Stimulated activated CD8-positive, alpha-beta memory T cell treated with anti-CD3 and anti-CD28 coated beads, Interleukin-4, amount 100 ng/mL, for 24 hours (primary cell): ENCODE results near the gene HSPG2.
"Not testable (repeated sequence)": the region's sequence is repeated elsewhere in the genome, so short reads cannot be mapped to it uniquely, and the experiment has no call there.

Experiments
- DNase-seq: peaks from one replicate; pipeline ENCODE4 v3.0.0-alpha.2; 2020; ENCODE audit warnings: low read depth

Gene HSPG2

GRCh38 chr1:21932127-21932526, 5.0 kb downstream of the HSPG2 start:
- DNase-seq = no peak

GRCh38 chr1:21931171-21932093, 5.7 kb downstream of the HSPG2 start:
- no peak for DNase-seq

- DNase-seq = no peak
Observed at GRCh38 chr1:21930629-21931170, 6.4 kb downstream of the HSPG2 start.

GRCh38 chr1:21930080-21930571, 7.0 kb downstream of the HSPG2 start:
- no peak for DNase-seq

- no peak for DNase-seq
Observed at GRCh38 chr1:21927533-21928237, 9.4 kb downstream of the HSPG2 start.

GRCh38 chr1:21926814-21927532, 10.1 kb downstream of the HSPG2 start:
- DNase-seq = no peak

- DNase-seq = no peak
Observed at GRCh38 chr1:21926065-21926464, 11.0 kb downstream of the HSPG2 start.

DNA sequence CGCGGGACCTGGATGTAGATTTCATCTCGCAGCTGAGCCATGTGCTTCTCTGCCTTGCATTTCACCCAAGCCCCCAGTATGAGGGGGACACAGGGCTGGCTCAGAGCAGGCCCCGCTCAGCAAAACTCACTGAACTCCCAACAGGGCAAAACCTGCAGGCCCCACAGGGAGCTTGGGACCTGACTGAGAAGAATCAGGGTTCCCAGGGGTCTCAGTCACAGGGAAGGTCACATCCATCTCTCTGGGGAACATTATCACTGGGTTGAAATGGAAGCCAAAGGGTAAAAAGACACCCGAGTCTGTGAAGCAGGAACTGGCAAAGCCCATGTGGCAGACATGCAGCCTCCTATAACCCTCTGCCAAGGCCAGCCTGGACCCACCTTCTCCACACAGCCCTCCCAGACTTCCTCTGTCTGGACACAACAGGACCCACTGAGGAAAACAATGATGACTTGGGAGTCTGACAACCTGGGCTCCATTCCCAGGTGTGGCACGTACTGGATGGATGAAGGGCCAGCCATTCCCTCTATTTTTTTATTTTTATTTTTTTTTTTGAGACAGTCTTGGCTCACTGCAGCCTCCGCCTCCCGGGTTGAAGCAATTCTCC, 11.7 kb downstream of the HSPG2 start:
- DNase-seq = no peak

- no peak for DNase-seq
Observed at GRCh38 chr1:21924503-21925005, 12.6 kb downstream of the HSPG2 start.

GRCh38 chr1:21922090-21923013, 14.8 kb downstream of the HSPG2 start:
- no peak for DNase-seq

GRCh38 chr1:21921100-21921875, 15.8 kb downstream of the HSPG2 start:
- DNase-seq = no peak

- no peak for DNase-seq
Observed at GRCh38 chr1:21919520-21919919, 17.6 kb downstream of the HSPG2 start.

GRCh38 chr1:21917239-21917631, 19.9 kb downstream of the HSPG2 start:
- DNase-seq = not testable (repeated sequence)

- DNase-seq = no peak
Observed at GRCh38 chr1:21916447-21917238, 20.5 kb downstream of the HSPG2 start.

GRCh38 chr1:21914880-21915640, 22.1 kb downstream of the HSPG2 start:
- no peak for DNase-seq

GRCh38 chr1:21914450-21914849, 22.7 kb downstream of the HSPG2 start:
- DNase-seq = no peak

DNA sequence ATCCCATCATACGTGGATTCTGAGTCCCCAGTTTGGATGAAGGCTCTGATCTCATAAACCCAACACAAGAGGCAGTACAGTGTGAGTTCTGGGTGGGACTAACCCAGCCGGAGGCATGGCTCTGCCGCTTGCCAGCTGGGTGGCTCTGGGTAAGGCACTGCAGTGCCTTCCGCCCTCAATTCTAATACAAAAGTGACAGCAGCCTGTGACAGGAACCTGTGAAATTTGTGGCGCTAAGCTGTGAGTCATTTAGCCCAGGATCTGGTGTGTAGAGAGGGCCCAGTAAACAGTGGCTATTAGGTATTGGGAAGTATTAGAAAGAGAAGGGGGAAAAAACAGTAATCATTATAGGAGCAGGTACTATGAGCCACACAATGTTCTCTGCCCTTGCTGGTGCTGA, 23.3 kb downstream of the HSPG2 start:
- DNase-seq = no peak

DNA sequence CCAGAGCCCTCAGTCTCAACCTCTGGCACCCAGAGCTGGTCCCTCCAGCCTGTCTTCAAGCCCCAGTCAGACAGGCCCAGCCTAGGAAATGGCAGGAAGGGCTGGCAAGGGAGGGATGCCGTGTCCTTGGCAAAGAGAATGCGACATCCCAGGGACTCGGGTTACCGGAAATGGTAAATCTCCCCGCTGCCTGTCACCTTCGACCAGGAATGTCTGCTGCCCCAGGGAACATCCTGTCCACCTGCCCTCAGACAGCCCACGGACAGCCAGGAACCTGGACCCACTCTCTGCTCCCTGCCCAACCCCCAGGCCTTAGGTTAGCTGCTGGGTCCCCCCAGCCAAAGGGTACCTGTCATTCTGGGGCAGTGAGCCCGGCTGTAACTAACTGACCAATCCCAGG, 23.9 kb downstream of the HSPG2 start:
- DNase-seq = no peak
